GM19025 (cell line): ENCODE data around the gene ZCCHC3.
A peak's percentile ranks its signal among the peaks of the same experiment; 100 is the strongest.

Experiments used
- ATAC-seq: cut with Tn5 transposase; IDR thresholded peaks from one replicate; pipeline ENCODE4 v1.9.1; 2021; ENCODE audit warnings: mild to moderate bottlenecking, low read depth, moderate library complexity; ENCODE audit not compliant: unreplicated experiment

Gene ZCCHC3

DNA sequence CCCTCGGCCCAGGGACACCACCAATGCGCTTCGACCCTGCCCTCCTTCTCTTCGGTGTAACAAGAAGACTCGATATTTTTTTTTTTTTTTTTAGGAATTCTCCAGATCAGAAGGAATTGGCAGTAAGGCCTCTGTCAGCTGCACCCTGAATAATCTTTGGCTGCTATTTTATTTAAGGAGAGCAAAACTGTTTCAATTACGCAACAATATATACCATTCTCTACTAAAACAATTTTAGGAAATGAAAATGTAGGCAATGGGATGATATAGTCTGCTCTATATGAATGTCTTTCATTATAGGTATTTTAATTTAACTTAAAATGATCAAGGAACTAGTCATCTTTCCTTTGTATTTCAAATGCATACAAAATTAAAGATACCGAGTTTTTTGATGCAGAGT, 13.3 kb downstream of the ZCCHC3 start:
- no peak for ATAC-seq

GRCh38 chr20:311609-312008, 14.2 kb downstream of the ZCCHC3 start:
- no peak for ATAC-seq

- no peak for ATAC-seq
These were observed 14.7 kb downstream of the ZCCHC3 start for GRCh38 chr20:312067-312466.

DNA sequence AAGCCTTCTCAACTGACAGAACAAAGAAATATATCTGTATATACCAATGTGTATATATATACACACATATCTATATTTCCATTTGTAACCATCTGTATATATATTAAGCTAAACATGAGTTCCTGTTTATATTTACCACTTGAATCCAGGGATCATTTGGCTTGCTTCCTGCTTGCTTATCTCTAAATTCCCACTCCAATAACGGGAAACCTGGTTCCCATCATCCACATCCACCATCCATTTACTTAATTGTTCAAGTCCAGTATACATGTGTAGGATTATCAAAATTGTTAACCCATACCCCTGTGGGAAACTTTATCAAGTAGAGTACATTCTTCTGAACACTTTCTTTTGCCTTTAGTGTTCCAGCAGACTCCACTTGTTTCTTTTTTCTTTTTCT, 15.5 kb downstream of the ZCCHC3 start:
- ATAC-seq = no peak

DNA sequence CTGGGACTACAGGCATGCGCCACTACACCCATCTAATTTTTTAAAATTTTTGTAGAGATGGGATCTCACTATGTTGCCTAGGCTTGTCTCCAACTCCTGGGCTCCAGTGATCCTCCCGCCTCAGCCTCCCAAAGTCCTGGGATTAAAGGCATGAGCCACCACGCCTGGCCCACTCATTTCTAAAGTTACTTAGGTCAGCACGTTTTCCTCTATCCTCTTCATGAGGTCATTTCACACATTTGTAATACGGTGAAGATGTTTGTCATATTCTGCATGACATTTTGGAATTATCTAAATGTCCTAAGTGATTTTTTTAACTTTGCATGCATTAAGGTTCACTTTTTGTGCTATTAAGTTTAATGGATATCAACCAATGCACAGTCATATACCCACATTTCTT, 16.0 kb downstream of the ZCCHC3 start:
- no peak for ATAC-seq

GRCh38 chr20:313948-314347, 16.6 kb downstream of the ZCCHC3 start:
- ATAC-seq = no peak

DNA sequence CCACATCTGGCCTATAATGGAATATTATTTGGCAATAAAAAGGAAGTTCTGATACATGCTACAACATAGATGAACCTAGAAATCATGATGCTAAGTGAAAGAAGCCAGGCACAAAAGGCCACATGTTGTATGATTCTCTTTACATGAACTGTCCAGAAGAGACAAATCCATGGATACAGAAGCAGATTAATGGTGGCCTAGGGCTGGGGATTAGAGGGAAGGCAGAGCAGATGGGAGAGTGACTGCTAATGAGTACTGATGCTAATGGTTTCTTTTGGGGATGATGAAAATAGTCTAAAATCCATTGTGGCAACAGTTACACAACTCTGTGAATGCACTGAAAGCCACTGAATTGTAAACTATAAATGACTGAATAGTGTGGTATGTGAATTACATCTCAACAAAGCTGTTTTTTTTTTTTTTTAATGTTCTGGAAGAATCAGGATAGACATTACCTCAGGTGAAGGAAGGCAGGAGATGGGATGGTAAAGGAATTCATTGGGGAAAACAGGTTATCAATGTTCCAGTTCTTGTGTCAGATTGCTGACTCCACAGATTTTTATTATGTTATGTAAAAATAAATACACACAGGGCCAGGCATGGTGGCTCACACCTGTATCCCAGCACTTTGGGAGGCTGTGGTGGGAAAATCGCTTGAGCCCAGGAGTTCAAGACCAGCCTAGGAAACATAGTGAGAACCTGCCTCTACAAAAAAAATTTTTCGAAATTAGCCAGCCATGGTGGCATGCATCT, 19.1 kb downstream of the ZCCHC3 start:
- no peak for ATAC-seq

GRCh38 chr20:324177-325044, 27.0 kb downstream of the ZCCHC3 start:
- ATAC-seq = peak; percentile 44

DNA sequence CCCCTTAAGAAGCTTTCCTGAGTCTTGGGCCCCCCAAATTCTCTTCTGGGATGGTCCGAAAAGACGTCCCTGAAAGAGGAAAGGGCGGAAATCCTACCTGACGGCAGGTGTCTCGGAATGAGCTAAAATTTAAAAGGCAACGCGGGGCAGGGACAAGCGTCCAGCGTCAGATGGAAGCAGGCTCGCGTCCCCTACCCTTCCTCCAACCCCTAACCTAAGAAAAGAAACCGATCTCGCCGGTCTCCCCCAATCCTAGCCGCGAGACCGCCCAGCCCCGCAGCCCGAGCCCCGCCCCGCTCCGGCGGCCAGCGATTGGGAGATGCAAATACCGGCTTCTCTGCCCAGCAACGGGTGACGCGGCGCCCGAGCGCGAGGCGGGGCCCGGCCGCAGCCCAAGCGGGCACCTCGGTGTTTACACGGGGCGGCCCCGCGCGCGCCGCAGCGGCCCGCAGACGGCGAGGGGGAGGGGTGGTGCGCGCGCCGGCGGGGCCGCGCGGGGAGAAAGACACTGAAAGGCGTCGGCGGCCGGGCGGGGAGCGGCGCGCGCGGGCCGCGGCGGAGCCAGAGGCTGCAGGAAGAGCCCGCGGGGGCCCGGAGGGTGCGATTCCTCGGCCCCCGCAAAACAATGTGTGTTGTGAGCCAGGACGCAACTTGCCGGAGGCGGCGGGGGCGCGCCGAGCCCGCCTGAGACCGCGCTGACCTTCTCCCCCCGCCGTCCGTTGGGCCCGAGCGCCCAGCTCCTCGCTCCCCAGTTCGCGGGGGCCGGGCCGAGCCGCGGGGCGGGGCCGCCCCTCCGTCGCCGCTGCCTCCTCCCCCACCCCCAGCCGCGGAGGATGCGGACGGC, 27.9 kb downstream of the ZCCHC3 start, which contains the start of gene SOX12:
SOX12 (plus strand) TSS at position 508 of the 844 bp plus-strand sequence. CDS start 373 bp downstream, outside the sequence.
- ATAC-seq = peak; percentile 71

GRCh38 chr20:325889-326644, 28.7 kb downstream of the ZCCHC3 start:
- no peak for ATAC-seq

DNA sequence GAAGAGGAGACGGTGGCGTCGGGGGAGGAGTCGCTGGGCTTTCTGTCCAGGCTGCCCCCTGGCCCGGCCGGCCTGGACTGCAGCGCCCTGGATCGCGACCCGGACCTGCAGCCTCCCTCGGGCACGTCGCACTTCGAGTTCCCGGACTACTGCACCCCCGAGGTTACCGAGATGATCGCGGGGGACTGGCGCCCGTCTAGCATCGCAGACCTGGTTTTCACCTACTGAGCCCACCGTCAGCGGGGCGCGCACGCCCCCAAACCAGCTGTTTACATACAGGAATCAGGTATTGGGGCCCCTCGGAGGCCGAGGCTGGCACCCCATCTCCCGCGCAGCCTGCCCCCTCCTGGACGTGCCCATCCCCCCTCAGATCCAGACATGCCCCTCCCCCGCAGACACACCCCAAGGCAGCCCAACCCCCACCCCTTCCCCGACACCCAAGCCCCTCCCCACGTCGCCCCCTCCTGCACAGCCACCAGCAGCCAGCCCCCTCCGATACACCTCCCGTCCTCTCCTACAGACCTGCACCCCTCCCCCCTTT, 29.3 kb downstream of the ZCCHC3 start:
- ATAC-seq = no peak

DNA sequence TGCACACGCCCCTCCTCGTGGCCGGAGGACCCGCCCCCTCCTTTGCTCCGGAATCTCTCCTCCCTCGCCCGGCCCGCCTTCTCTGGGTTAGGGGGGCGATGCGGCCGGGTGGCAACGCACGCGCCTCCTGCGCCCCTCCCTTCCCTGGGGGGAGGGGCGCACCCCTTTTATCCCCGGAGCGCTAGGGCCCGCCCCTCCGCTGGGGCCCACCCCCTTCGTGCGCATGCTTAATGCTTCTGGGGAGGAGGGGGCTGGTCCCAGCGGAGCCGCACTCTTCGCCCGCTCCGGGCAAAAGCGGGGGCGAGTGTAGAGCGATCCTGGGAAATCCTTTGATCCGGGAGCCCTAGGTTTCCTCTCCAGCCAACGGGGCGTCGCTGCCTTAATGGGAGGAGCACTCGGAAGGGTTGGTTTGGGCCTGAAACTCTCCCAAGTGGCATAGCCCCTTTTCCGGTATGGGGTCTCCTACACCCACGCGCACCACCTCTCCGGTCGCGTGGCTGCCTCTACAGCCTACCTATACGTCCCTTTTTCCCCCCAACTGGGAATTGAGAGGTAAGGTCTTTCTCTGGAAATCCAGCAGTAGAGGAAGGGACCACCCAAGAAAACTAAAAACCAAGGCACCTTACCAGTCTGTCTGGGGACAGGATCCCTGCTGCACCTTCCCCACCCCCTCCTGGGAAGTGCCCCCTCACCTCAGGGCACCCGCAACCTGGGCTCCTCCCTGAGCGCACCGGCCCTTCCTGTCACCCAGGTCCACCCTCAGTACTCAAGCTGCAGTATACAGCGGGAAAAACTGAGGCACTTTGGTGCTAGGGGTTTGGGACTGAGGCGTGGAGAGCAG, 30.0 kb downstream of the ZCCHC3 start:
- no peak for ATAC-seq

- ATAC-seq = no peak
These were observed 30.9 kb downstream of the ZCCHC3 start for GRCh38 chr20:328027-328974.

GRCh38 chr20:328975-329695, 31.8 kb downstream of the ZCCHC3 start:
- ATAC-seq = no peak

- no peak for ATAC-seq
These were observed 32.5 kb downstream of the ZCCHC3 start for GRCh38 chr20:329851-330232.

GRCh38 chr20:330233-331149, 33.1 kb downstream of the ZCCHC3 start:
- no peak for ATAC-seq
